Ishikawa (cell line): ENCODE results near the gene OSTF1.

ENCODE experiments used
- CEBPB ChIP-seq: IDR thresholded peaks from 2 replicates; pipeline ENCODE4 v1.6.1; 2012
- CREB1 ChIP-seq: IDR thresholded peaks from 2 replicates; pipeline ENCODE4 v1.6.1; 2012; ENCODE audit warnings: low read depth
- EGR1 ChIP-seq: IDR thresholded peaks from 2 replicates; pipeline ENCODE4 v1.6.1; 2012
- EP300 ChIP-seq: IDR thresholded peaks from 2 replicates; pipeline ENCODE4 v1.6.1; 2012; ENCODE audit warnings: borderline replicate concordance
- FOXM1 ChIP-seq: IDR thresholded peaks from 2 replicates; pipeline ENCODE4 v1.6.1; 2012; ENCODE audit warnings: low read depth, borderline replicate concordance
- MAX ChIP-seq: IDR thresholded peaks from 2 replicates; pipeline ENCODE4 v1.6.1; 2012
- NFIC ChIP-seq: IDR thresholded peaks from 2 replicates; pipeline ENCODE4 v1.6.1; 2012
- RAD21 ChIP-seq: IDR thresholded peaks from 2 replicates; pipeline ENCODE4 v1.6.1; 2012; ENCODE audit warnings: low read depth
- REST ChIP-seq: IDR thresholded peaks from 2 replicates; pipeline ENCODE4 v1.6.1; 2012; ENCODE audit warnings: low read depth, mild to moderate bottlenecking
- TAF1 ChIP-seq: IDR thresholded peaks from 2 replicates; pipeline ENCODE4 v1.6.1; 2012; ENCODE audit warnings: low read depth, mild to moderate bottlenecking
- TCF12 ChIP-seq: IDR thresholded peaks from 2 replicates; pipeline ENCODE4 v1.6.1; 2012; ENCODE audit warnings: low read depth
- TEAD4 ChIP-seq: IDR thresholded peaks from 2 replicates; pipeline ENCODE4 v1.6.1; 2012
- YY1 ChIP-seq: IDR thresholded peaks from 2 replicates; pipeline ENCODE4 v1.6.1; 2012; ENCODE audit warnings: low read depth
- ZBTB7A ChIP-seq: IDR thresholded peaks from 2 replicates; pipeline ENCODE4 v1.6.1; 2012; ENCODE audit warnings: low read depth
- TF ChIP-seq, protein P1 (sequence below): IDR thresholded peaks from 2 replicates; pipeline ENCODE4 v1.6.1; 2012

Gene OSTF1

GRCh38 chr9:75123696-75124095 is 35.4 kb downstream of the OSTF1 start:
- no peak for TF ChIP-seq CEBPB
- no peak for TF ChIP-seq EP300

- TF ChIP-seq RAD21 (no peak), EGR1 (no peak), TCF12 (no peak), YY1 (no peak), ZBTB7A (no peak), CREB1 (no peak), CEBPB (no peak), FOXM1 (no peak), MAX (no peak), EP300 (no peak), REST (no peak)
- TF ChIP-seq, protein P1, sequence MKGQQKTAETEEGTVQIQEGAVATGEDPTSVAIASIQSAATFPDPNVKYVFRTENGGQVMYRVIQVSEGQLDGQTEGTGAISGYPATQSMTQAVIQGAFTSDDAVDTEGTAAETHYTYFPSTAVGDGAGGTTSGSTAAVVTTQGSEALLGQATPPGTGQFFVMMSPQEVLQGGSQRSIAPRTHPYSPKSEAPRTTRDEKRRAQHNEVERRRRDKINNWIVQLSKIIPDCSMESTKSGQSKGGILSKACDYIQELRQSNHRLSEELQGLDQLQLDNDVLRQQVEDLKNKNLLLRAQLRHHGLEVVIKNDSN = no peak
Measured at GRCh38 chr9:75128535-75128934, 40.2 kb downstream of the OSTF1 start.

- TF ChIP-seq CREB1 (no peak), NFIC (no peak)
Measured at GRCh38 chr9:75130172-75130571, 41.9 kb downstream of the OSTF1 start.

GRCh38 chr9:75130621-75131230 is 42.4 kb downstream of the OSTF1 start:
- TF ChIP-seq FOXM1 (no peak), REST (no peak), RAD21 (no peak)

- TF ChIP-seq ZBTB7A (no peak), TCF12 (no peak), RAD21 (no peak), REST (no peak), TAF1 (no peak), FOXM1 (no peak), TEAD4 (no peak), MAX (no peak), YY1 (no peak), NFIC (no peak)
Measured at GRCh38 chr9:75131700-75132099, 43.4 kb downstream of the OSTF1 start.

DNA sequence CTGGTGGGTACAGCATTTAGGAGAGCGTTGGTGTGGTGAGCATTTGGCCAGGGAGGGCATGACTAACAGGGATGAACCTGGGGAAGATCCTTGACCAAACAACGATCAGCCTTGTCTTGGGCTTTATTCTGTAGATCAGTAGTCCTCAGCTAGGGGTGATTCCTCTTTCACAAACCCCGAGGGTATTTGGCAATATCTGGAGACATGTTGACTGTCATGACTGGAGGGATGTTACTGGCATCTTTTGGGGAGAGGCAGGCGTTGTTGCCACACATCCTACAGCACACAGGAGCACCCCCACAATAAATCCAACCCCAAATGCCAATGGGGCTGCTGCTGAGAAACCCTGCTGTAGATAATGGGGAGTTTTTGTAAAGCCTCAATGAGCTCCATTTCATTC is 43.9 kb downstream of the OSTF1 start:
- no peak for TF ChIP-seq EGR1
- TF ChIP-seq TCF12 = no peak
- TF ChIP-seq REST = no peak
- TF ChIP-seq, protein P1 = no peak
